Prostate gland (tissue), 2 donors: ENCODE results near the gene RABGEF1. TPM values are rescaled to one million over a fixed set of nuclear protein-coding genes. Genes with fewer than 3 reads are reported as not detected.
"Not testable (repeated sequence)": the region's sequence is repeated elsewhere in the genome, so short reads cannot be mapped to it uniquely, and the experiment has no call there.

Experiments
- DNase-seq: peaks from one replicate; pipeline ENCODE4 v3.0.0-alpha.2; 2019; ENCODE audit warnings: low spot score
- H3K27ac ChIP-seq, 2 donors: fragments of 200-600 bp; sonication (generic); 2 replicates each; pipeline ENCODE4 v1.5.1; 2017 to 2019
- H3K27me3 ChIP-seq: fragments of 200-600 bp; sonication (generic); replicated peaks from 2 replicates; pipeline ENCODE4 v1.5.1; 2019; ENCODE audit not compliant: insufficient read depth
- H3K36me3 ChIP-seq, 2 donors: fragments of 200-600 bp; sonication (generic); 1 replicate in 1 of 2; 2 replicates in 1 of 2; pipeline versions ENCODE4 v1.5.1 to v1.8.1; 2017 to 2019
- H3K4me1 ChIP-seq: fragments of 200-600 bp; sonication (generic); replicated peaks from 2 replicates; pipeline ENCODE4 v1.5.1; 2019
- H3K4me3 ChIP-seq, 2 donors: fragments of 200-600 bp; sonication (generic); 2 replicates each; pipeline ENCODE4 v1.5.1; 2017 to 2019
- H3K9me3 ChIP-seq: fragments of 200-600 bp; sonication (generic); 2 replicates; pipeline ENCODE4 v1.5.1; 2017
- POLR2A ChIP-seq: fragments of 450-650 bp; IDR thresholded peaks from one replicate; pipeline ENCODE4 v1.6.1; 2016; ENCODE audit warnings: antibody characterized with exemption, mild to moderate bottlenecking
- POLR2AphosphoS5 ChIP-seq: sonication (generic); formaldehyde crosslinking; IDR thresholded peaks from one replicate; pipeline ENCODE4 v1.6.1; 2017; ENCODE audit warnings: antibody characterized with exemption
- WGBS: methylation state at CpG from one replicate; pipeline ENCODE4 v1.1.5; 2018; 5-methylcytosine and 5-hydroxymethylcytosine counted together
- intact Hi-C: fragments of 100-400 bp; cut with DNase I; formaldehyde crosslinking; loops from one replicate; pipeline ENCODE4 v1.14.2; 2022
- total RNA-seq, 2 donors: library from RNA; depleted of rRNA; stranded (reverse); fragments of >200 nt; gene quantifications; one replicate each; pipeline ENCODE4 v1.1.0, GENCODE V29; 2016
- TF ChIP-seq, protein P1 (sequence below), 4 experiments: fragments of 200-600 bp in 2 of 4; fragments of 450-650 bp in 2 of 4; sonication (generic) in 2 of 4; IDR thresholded peaks; 1 replicate in 3 of 4; 2 replicates in 1 of 4; pipeline ENCODE4 v1.5.1; 2016 to 2019; ENCODE audit warnings: antibody characterized with exemption in 4 of 4, mild to moderate bottlenecking in 2 of 4, moderate library complexity in 2 of 4

RABGEF1 gene
- total RNA-seq, 2 donors from 2014 or later, result 20.8 to 49.6 TPM

DNA sequence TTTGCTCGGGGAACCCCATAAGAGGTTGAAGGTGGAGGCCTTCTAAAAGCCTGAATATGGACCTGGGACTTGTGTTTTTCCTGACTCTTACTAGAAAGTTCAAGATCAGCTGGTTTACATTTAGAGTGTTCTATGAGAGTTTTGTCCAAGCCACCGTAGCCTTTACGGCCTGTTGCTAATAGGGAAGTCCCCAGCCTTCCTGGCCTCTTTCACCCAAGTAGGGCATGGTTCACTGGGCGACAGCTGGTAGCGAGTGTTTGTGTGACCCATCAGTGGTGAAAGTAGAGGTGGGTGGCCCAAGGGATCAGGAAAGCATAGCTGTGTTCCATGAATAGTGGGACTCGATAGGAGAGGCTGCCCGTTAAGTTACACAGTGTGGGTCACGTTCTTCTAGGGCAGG is 60.1 kb downstream of the RABGEF1 start:
- peaks cover 3 to 25% of the 10 kb centered on the region in 2 donors for H3K36me3 ChIP-seq
- intact Hi-C loops, result no loop called here
- H3K27ac ChIP-seq, result no peak overlapping the region
- DNase-seq, result no peak
- no peak for TF ChIP-seq POLR2A
- TF ChIP-seq, protein P1, sequence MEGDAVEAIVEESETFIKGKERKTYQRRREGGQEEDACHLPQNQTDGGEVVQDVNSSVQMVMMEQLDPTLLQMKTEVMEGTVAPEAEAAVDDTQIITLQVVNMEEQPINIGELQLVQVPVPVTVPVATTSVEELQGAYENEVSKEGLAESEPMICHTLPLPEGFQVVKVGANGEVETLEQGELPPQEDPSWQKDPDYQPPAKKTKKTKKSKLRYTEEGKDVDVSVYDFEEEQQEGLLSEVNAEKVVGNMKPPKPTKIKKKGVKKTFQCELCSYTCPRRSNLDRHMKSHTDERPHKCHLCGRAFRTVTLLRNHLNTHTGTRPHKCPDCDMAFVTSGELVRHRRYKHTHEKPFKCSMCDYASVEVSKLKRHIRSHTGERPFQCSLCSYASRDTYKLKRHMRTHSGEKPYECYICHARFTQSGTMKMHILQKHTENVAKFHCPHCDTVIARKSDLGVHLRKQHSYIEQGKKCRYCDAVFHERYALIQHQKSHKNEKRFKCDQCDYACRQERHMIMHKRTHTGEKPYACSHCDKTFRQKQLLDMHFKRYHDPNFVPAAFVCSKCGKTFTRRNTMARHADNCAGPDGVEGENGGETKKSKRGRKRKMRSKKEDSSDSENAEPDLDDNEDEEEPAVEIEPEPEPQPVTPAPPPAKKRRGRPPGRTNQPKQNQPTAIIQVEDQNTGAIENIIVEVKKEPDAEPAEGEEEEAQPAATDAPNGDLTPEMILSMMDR (IDR thresholded peaks at IDR 0.05), result no peak
- TF ChIP-seq POLR2AphosphoS5, result no peak
- no peaks in the 10 kb centered on the region for H3K9me3 ChIP-seq
- H3K27me3 ChIP-seq, result no peaks in the 10 kb centered on the region
- H3K4me3 ChIP-seq, result no peak overlapping the region
- H3K4me1 ChIP-seq, result no peaks in the 10 kb centered on the region
- WGBS, result 94% methylated on average over 8 of the region's 8 CpGs

DNA sequence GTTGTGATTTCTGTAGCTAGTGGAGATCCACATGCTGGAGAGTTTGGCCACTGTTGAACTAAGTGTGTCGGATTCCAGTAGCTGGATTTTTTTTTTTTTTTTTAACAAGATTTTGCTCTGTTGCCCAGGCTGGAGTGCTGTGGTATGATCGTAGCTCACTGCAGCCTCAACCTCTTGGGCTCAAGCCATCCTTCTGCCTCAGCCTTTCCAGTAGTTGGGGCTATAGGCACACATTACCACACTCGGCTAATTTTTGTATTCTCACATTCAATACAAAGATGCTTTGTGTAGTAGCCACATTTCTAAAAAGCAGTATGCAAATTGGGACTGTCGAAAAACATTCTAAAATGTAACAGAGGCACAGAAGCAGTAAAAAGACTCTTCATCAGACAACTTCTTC is 63.5 kb downstream of the RABGEF1 start:
- no peaks in the 10 kb centered on the region for H3K4me1 ChIP-seq
- no peaks in the 10 kb centered on the region for H3K9me3 ChIP-seq
- no peak overlapping the region for H3K4me3 ChIP-seq
- DNase-seq, result no peak
- peaks cover 0 to 9% of the 10 kb centered on the region in 2 donors for H3K36me3 ChIP-seq
- TF ChIP-seq POLR2AphosphoS5 (no peak), POLR2A (no peak)
- TF ChIP-seq, protein P1 (IDR thresholded peaks at IDR 0.05), result no peak
- no peak overlapping the region for H3K27ac ChIP-seq
- no peaks in the 10 kb centered on the region for H3K27me3 ChIP-seq
- intact Hi-C loops, result no loop called here
- WGBS, result 74% methylated on average over 4 of the region's 4 CpGs

DNA sequence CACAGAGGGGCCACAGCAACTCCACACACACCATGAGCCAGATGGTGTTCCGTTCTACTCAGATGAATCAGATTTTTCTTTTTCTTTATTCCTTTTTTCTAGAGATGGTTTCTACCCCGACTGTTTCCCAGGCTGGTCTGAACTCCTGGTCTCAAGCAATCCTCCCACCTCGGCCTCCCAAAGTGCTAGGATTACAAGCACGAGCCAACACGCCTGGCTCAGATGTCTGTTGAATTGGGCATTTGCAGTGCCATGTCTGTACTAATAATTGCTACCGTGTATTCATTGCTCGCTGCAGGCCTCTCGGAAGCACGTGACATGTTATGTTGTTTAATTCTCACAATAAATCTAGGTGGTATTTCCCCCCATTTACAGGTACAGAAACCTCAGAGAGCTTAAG is 67.2 kb downstream of the RABGEF1 start:
- TF ChIP-seq POLR2AphosphoS5 (no peak), POLR2A (no peak)
- intact Hi-C loops, result no loop called here
- peaks cover 0 to 13% of the 10 kb centered on the region in 2 donors for H3K36me3 ChIP-seq
- H3K4me3 ChIP-seq, result no peak overlapping the region
- no peaks in the 10 kb centered on the region for H3K4me1 ChIP-seq
- DNase-seq, result no peak
- no peak overlapping the region for H3K27ac ChIP-seq
- no peaks in the 10 kb centered on the region for H3K27me3 ChIP-seq
- H3K9me3 ChIP-seq, result no peaks in the 10 kb centered on the region
- WGBS, result 94% methylated on average over 9 of the region's 9 CpGs

DNA sequence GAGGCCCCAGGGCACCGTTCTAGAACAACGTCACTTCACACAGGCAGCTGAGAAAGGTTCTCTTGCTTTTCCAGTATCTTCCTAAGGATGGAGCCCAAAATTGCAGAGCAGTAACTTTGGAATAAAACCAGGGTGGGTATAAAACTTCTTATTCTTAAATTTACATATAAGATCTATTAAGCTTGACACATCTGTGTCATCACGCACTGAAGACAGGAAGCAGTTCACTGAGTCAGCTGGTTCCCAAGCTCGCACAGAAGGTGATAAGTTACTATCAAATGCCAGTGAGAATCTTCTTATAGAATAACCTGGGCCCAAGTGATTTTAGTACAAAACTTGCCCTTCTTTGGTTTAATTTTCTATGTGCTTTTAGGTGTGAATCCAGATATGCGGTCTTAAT is 70.2 kb downstream of the RABGEF1 start:
- intact Hi-C loops, result no loop called here
- Histone ChIP-seq H3K9me3 (no peaks in the 10 kb centered on the region), H3K4me3 (no peak overlapping the region), H3K27ac (no peak overlapping the region), H3K4me1 (no peaks in the 10 kb centered on the region), H3K27me3 (no peaks in the 10 kb centered on the region), H3K36me3 (peaks cover 0 to 5% of the 10 kb centered on the region in 2 donors)
- WGBS, result 96% methylated on average over 5 of the region's 5 CpGs
- no peak for TF ChIP-seq POLR2AphosphoS5
- TF ChIP-seq POLR2A, result no peak
- TF ChIP-seq, protein P1 (IDR thresholded peaks at IDR 0.05), result no peak
- DNase-seq, result no peak

DNA sequence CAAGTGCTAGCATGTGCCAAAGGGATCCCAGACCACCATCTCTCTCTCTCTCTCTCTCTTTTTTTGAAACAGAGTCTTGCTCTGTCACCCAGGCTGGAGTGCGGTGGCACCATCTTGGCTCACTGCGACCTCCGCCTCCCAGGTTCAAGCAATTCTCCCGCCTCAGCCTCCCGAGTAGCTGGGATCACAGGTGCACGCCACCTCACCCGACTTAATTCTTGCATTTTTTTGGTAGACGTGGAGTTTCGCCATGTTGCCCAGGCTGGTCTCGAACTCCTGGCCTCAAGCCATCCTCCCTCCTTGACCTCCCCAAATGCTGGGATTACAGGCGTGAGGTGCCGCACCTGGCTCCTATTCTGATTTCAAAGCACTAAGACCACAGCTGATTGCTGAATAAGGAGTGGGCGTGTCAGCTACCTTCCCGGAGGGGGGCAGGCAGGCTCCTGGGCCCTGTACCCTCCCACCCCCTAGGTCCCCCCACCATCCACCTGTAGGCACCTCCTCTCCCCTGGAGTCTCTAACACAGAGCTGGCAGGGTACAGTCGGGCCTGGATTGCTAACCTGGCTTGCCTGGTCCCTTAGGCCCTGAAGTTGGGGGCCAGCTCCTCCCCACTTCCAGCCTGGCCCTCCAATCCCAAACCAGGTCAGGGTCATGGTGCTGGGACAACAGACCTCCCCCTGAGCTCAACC is 74.8 kb downstream of the RABGEF1 start:
- 95% methylated on average over 15 of the region's 15 CpGs for whole genome bisulfite sequencing
- not testable (repeated sequence) for H3K27ac ChIP-seq, H3K36me3 ChIP-seq

DNA sequence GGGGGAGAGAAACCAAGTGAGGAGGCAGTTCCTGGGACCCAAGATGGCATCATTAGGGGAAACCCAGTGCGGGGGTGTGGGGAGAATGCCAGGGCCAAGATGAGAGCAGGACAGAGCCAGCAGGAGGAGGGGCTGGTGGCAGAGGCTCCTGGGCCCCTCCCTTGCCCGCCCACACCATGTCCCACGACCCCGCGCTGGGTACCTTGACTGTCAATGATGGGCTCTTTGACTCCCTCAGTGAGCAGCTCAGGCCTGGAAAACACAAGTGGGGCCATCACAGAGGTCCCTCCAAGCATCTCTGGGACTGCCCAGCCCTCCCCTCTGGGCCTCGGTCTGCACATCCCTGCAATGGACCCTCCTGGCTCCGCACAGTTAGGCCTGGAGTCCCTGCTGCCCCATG is 75.4 kb downstream of the RABGEF1 start:
- WGBS, result 85% methylated on average over 7 of the region's 7 CpGs
- TF ChIP-seq POLR2AphosphoS5 (no peak), POLR2A (no peak)
- TF ChIP-seq, protein P1 (IDR thresholded peaks at IDR 0.05), result no peak
- no peaks in the 10 kb centered on the region for H3K9me3 ChIP-seq
- no peak for DNase-seq
- no peak overlapping the region for H3K4me3 ChIP-seq
- no peak overlapping the region for H3K27ac ChIP-seq
- H3K27me3 ChIP-seq, result no peaks in the 10 kb centered on the region
- H3K36me3 ChIP-seq, result peaks cover 0 to under 1% of the 10 kb centered on the region in 2 donors
- intact Hi-C loops, result no loop called here
- H3K4me1 ChIP-seq, result no peaks in the 10 kb centered on the region

More for the DNA sequence above, 74.8 kb downstream of the RABGEF1 start:
- H3K4me1 ChIP-seq, H3K9me3 ChIP-seq, H3K4me3 ChIP-seq, H3K27me3 ChIP-seq, DNase-seq, intact Hi-C loops: not testable (repeated sequence)

DNA sequence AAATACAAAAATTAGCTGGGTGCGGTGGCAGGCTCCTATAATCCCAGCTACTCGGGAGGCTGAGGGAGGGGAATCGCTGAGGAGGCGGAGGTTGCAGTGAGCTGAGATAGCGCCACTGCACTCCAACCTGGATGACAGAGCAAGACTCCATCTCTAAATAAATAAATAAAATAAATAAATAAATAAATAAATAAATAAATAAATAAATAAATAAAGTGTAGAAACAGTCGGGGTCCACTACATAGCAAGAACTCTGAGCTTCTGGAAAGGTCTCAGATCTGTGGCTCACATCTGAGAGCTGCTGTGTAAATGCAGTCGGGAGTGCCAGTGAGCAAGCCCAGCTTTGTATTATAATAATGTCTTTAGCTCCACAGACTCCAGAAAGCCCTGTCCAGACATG is 76.1 kb downstream of the RABGEF1 start:
- WGBS, result 68% methylated on average over 7 of the region's 7 CpGs
- DNase-seq, result not testable (repeated sequence)

DNA sequence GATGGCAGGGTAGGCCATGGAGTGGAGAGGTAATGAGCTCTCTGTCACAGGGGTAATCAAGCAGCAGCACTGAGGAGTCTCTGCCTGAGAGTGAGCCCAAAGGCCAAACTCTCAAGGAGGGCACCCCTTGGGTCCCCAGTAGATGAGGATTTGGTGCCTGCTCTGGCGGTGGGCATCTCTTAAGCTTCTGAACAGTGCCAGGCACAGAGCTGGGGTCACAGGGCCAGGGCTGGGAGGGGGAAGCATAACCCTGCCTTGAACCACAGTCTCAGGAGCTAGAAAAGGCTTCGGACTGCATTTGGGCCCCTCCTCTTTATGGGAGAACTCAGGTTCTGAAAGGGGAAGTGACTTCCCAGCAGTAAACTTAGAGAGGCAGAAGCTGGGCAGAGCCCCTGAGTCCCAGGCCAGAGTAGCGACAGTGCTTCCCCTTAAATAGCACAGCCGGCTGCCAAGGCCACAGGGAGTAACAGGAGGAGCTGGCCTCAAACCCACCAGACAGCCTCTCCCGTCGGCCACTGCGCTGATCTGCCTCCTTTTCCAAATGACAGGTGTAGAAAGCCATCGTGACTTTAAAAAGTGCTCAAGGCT is 76.8 kb downstream of the RABGEF1 start:
- H3K27ac ChIP-seq, result not testable (repeated sequence)

More for the DNA sequence above, 76.1 kb downstream of the RABGEF1 start:
- H3K36me3 ChIP-seq, H3K9me3 ChIP-seq, H3K4me3 ChIP-seq, H3K4me1 ChIP-seq, H3K27me3 ChIP-seq, intact Hi-C loops, H3K27ac ChIP-seq: not testable (repeated sequence)

More for the DNA sequence above, 76.8 kb downstream of the RABGEF1 start:
- 80% methylated on average over 4 of the region's 8 CpGs for WGBS
- H3K4me3 ChIP-seq, H3K27me3 ChIP-seq, DNase-seq, H3K36me3 ChIP-seq, H3K9me3 ChIP-seq, H3K4me1 ChIP-seq, intact Hi-C loops: not testable (repeated sequence)
